IMR-90 (cell line): ENCODE data around the gene DDA1. TPM values are rescaled to one million over a fixed set of nuclear protein-coding genes. Genes with fewer than 3 reads are reported as not detected.

Experiments used
- ATAC-seq: fragments of 200-7000 bp; cut with Tn5 transposase; 2 replicates; pipeline ENCODE4 v1.9.1; 2020; ENCODE audit warnings: low read depth, mild to moderate bottlenecking, moderate library complexity
- BruUV-seq: library from RNA; stranded (reverse); fragments of 400-500 nt; replicated peaks from 2 replicates; lab custom pipeline; 2021; lab: Mats Ljungman, UMichigan
- CTCF ChIA-PET: fragments of 300-600 bp; formaldehyde crosslinking; extraction: SDS; loops from one replicate; lab custom pipeline; 2021; ENCODE audit warnings: antibody characterized with exemption; lab: Yijun Ruan, JAX
- POLR2A ChIA-PET: fragments of 300-600 bp; sonication (Branson Sonifier 250); formaldehyde crosslinking; loops from one replicate; lab custom pipeline; 2022; ENCODE audit warnings: antibody characterized with exemption; ENCODE audit not compliant: unreplicated experiment; lab: Charles Lee
- DNase-seq: peaks from one replicate; pipeline ENCODE4 v3.0.0; 2013
- H2AFZ ChIP-seq: replicated peaks from 2 replicates; pipeline ENCODE3; 2013; ENCODE audit warnings: low read length, mild to moderate bottlenecking; ENCODE audit not compliant: poor library complexity
- H2AK5ac ChIP-seq: 2 replicates; pipeline ENCODE4 v1.6.1; 2013; ENCODE audit warnings: low read depth, low read length, inconsistent platforms
- H2AK9ac ChIP-seq: replicated peaks from 2 replicates; pipeline ENCODE3; 2013; ENCODE audit warnings: mild to moderate bottlenecking, low read depth, low read length, moderate library complexity; ENCODE audit not compliant: poor library complexity
- H2BK120ac ChIP-seq: 2 replicates; pipeline ENCODE4 v1.6.1; 2013; ENCODE audit warnings: low read depth, low read length, inconsistent platforms
- H2BK15ac ChIP-seq: 3 replicates; pipeline ENCODE4 v1.6.1; 2013; ENCODE audit warnings: low read depth, low read length, inconsistent platforms
- H2BK20ac ChIP-seq: 2 replicates; pipeline ENCODE4 v1.6.1; 2013; ENCODE audit warnings: low read depth, mild to moderate bottlenecking, inconsistent platforms, low read length, moderate library complexity
- H2BK5ac ChIP-seq: 2 replicates; pipeline ENCODE4 v1.6.1; 2013; ENCODE audit warnings: mild to moderate bottlenecking, low read depth, low read length, inconsistent platforms; ENCODE audit not compliant: poor library complexity, severe bottlenecking
- H3K14ac ChIP-seq: replicated peaks from 2 replicates; pipeline ENCODE4 v1.6.1; 2013; ENCODE audit warnings: low read depth, low read length, inconsistent platforms
- H3K18ac ChIP-seq: 2 replicates; pipeline ENCODE4 v1.6.1; 2013; ENCODE audit warnings: low read depth, low read length, control low read depth
- H3K23ac ChIP-seq: 2 replicates; pipeline ENCODE4 v1.6.1; 2013; ENCODE audit warnings: low read depth, low read length, inconsistent platforms
- H3K27ac ChIP-seq: 2 replicates; pipeline ENCODE4 v1.5.1; 2013; ENCODE audit warnings: mild to moderate bottlenecking, control low read depth, low read length; ENCODE audit not compliant: insufficient read depth
- H3K27me3 ChIP-seq: 2 replicates; pipeline ENCODE4 v1.6.1; 2013; ENCODE audit warnings: low read length; ENCODE audit not compliant: control insufficient read depth, insufficient read depth
- H3K36me3 ChIP-seq: 2 replicates; pipeline ENCODE4 v1.6.1; 2013; ENCODE audit warnings: low read length, mixed read lengths; ENCODE audit not compliant: control insufficient read depth, insufficient read depth
- H3K4ac ChIP-seq: 2 replicates; pipeline ENCODE4 v1.6.1; 2013; ENCODE audit warnings: low read depth, low read length, inconsistent platforms
- H3K4me1 ChIP-seq: 2 replicates; pipeline ENCODE4 v1.6.1; 2013; ENCODE audit warnings: low read length, mixed read lengths; ENCODE audit not compliant: control insufficient read depth, insufficient read depth
- H3K4me2 ChIP-seq: 2 replicates; pipeline ENCODE4 v1.6.1; 2013; ENCODE audit warnings: low read depth, mild to moderate bottlenecking, control low read depth, low read length, moderate library complexity
- H3K4me3 ChIP-seq: 2 replicates; pipeline ENCODE4 v1.5.1; 2013; ENCODE audit warnings: low read depth, mild to moderate bottlenecking, control low read depth, low read length, moderate library complexity; ENCODE audit not compliant: insufficient read depth
- H3K56ac ChIP-seq: 2 replicates; pipeline ENCODE4 v1.6.1; 2013; ENCODE audit warnings: low read length, inconsistent platforms; ENCODE audit not compliant: insufficient read depth; ENCODE audit errors: extremely low read depth
- H3K79me1 ChIP-seq, 2 experiments: 2 replicates each; pipeline ENCODE4 v1.6.1; 2013; ENCODE audit warnings: low read length in 2 of 2, inconsistent platforms in 1 of 2, low read depth in 1 of 2
- H3K9ac ChIP-seq: 2 replicates; pipeline ENCODE4 v1.6.1; 2013; ENCODE audit warnings: low read depth, low read length, control low read depth
- H3K9me1 ChIP-seq: 2 replicates; pipeline ENCODE4 v1.6.1; 2013; ENCODE audit warnings: low read length, inconsistent platforms; ENCODE audit not compliant: insufficient read depth
- H3K9me3 ChIP-seq: 2 replicates; pipeline ENCODE4 v1.6.1; 2013; ENCODE audit warnings: low read length; ENCODE audit not compliant: control insufficient read depth, insufficient read depth
- H4K20me1 ChIP-seq: 2 replicates; pipeline ENCODE4 v1.6.1; 2013; ENCODE audit warnings: low read length, inconsistent platforms; ENCODE audit not compliant: insufficient read depth
- H4K5ac ChIP-seq: 2 replicates; pipeline ENCODE4 v1.6.1; 2013; ENCODE audit warnings: mild to moderate bottlenecking, low read depth, low read length, control low read depth
- H4K8ac ChIP-seq, 2 experiments: 2 replicates each; pipeline ENCODE4 v1.6.1; 2013; ENCODE audit warnings: low read depth in 2 of 2, low read length in 2 of 2, control low read depth in 1 of 2, inconsistent platforms in 1 of 2
- H4K91ac ChIP-seq: 2 replicates; pipeline ENCODE4 v1.6.1; 2013; ENCODE audit warnings: low read depth, low read length, inconsistent platforms; ENCODE audit not compliant: insufficient read depth
- BHLHE40 ChIP-seq: fragments of 150-350 bp; IDR thresholded peaks from 2 replicates; pipeline ENCODE4 v1.6.1; 2016; ENCODE audit warnings: mild to moderate bottlenecking, low read depth, low read length
- CHD1 ChIP-seq: IDR thresholded peaks from 2 replicates; pipeline ENCODE4 v1.6.1; 2012; ENCODE audit warnings: low read depth, low read length, improper control_type of control experiment
- CTCF ChIP-seq: conservative IDR thresholded peaks from 2 replicates; pipeline ENCODE4 v1.5.1; 2012; ENCODE audit warnings: mild to moderate bottlenecking, low read depth, low read length, improper control_type of control experiment
- ELK1 ChIP-seq: fragments of 150-350 bp; IDR thresholded peaks from 2 replicates; pipeline ENCODE4 v1.6.1; 2016; ENCODE audit warnings: low read depth, mild to moderate bottlenecking, low read length, moderate library complexity, borderline replicate concordance
- FOS ChIP-seq: fragments of 150-350 bp; IDR thresholded peaks from 2 replicates; pipeline ENCODE4 v1.6.1; 2016; ENCODE audit warnings: low read depth, low read length
- MAFK ChIP-seq: IDR thresholded peaks from 2 replicates; pipeline ENCODE4 v1.6.1; 2012; ENCODE audit warnings: low read depth, low read length, improper control_type of control experiment
- MAZ ChIP-seq: IDR thresholded peaks from 2 replicates; pipeline ENCODE4 v1.6.1; 2012; ENCODE audit warnings: low read depth, mild to moderate bottlenecking, low read length, improper control_type of control experiment, moderate library complexity, borderline replicate concordance
- MXI1 ChIP-seq: IDR thresholded peaks from 2 replicates; pipeline ENCODE4 v1.6.1; 2012; ENCODE audit warnings: low read depth, mild to moderate bottlenecking, low read length, moderate library complexity, borderline replicate concordance
- NFE2L2 ChIP-seq: fragments of 150-350 bp; IDR thresholded peaks from 2 replicates; pipeline ENCODE4 v1.6.1; 2016; ENCODE audit warnings: low read depth, mild to moderate bottlenecking, low read length
- POLR2A ChIP-seq: IDR thresholded peaks from 2 replicates; pipeline ENCODE4 v1.6.1; 2012; ENCODE audit warnings: mild to moderate bottlenecking, low read depth, low read length
- RAD21 ChIP-seq: IDR thresholded peaks from 2 replicates; pipeline ENCODE4 v1.6.1; 2012; ENCODE audit warnings: low read length, improper control_type of control experiment
- RCOR1 ChIP-seq: IDR thresholded peaks from 2 replicates; pipeline ENCODE4 v1.6.1; 2012; ENCODE audit warnings: mild to moderate bottlenecking, low read length, improper control_type of control experiment; ENCODE audit not compliant: insufficient replicate concordance
- RFX5 ChIP-seq: IDR thresholded peaks from 2 replicates; pipeline ENCODE4 v1.8.0; 2012; ENCODE audit warnings: low read depth, mild to moderate bottlenecking, low read length, moderate library complexity
- SMC3 ChIP-seq: fragments of 150-350 bp; IDR thresholded peaks from 2 replicates; pipeline ENCODE4 v1.6.1; 2016; ENCODE audit warnings: low read depth, mild to moderate bottlenecking, antibody characterized with exemption, low read length, moderate library complexity
- USF2 ChIP-seq: fragments of 150-350 bp; IDR thresholded peaks from 2 replicates; pipeline ENCODE4 v1.6.1; 2017; ENCODE audit warnings: mild to moderate bottlenecking, antibody characterized with exemption, low read length, low read depth
- WGBS, 2 experiments: methylation state at CpG; one replicate each; pipeline versions ENCODE4 v1.1.5 to v1.1.7; 2013; ENCODE audit warnings: missing lambda C conversion rate in 2 of 2; ENCODE audit not compliant: insufficient read length in 1 of 2; ENCODE audit errors: extremely low coverage in 2 of 2; 5-methylcytosine and 5-hydroxymethylcytosine counted together
- dilution Hi-C: fragments of 300-500 bp; cut with HindIII; formaldehyde crosslinking; loops from one replicate; pipeline ENCODE4 v1.14.3; 2018; ENCODE audit warnings: low sequenced_read_pairs; ENCODE audit not compliant: unreplicated experiment
- in situ Hi-C: fragments of 300-500 bp; cut with MboI; formaldehyde crosslinking; loops from 3 replicates; pipeline ENCODE4 v1.14.3; 2019; ENCODE audit warnings: low sequenced_read_pairs, inconsistent platforms, mixed read lengths
- intact Hi-C: fragments of 100-400 bp; cut with micrococcal nuclease; formaldehyde crosslinking; loops from 2 replicates; pipeline ENCODE4 v1.10.0; 2022
- polyA plus RNA-seq, 3 experiments: library from polyadenylated mRNA; depleted of rRNA; stranded (reverse); fragments of >200 nt; gene quantifications; 2 replicates each; pipeline ENCODE4 v1.2.3, GENCODE V29; 2012; ENCODE audit warnings: low replicate concordance in 1 of 3
- total RNA-seq: library from RNA; depleted of rRNA; stranded (reverse); fragments of >200 nt; gene quantifications from 2 replicates; pipeline ENCODE4 v1.2.3, GENCODE V29; 2012

Gene DDA1
- total and polyA plus RNA-seq, 2 of the 4 experiments (the other 2 are of a cell fraction): 33.7 to 87.2 TPM

GRCh38 chr19:17294051-17294891 lies 15.1 kb upstream of the DDA1 start:
- no TSS peak for BruUV-seq
- H3K4me2 ChIP-seq: no peak overlapping the region
- DNase-seq (no peak), ATAC-seq (no peak)
- peaks cover 4% of the 10 kb centered on the region for H3K9me1 ChIP-seq
- no peak overlapping the region for H3K14ac ChIP-seq
- H2BK5ac ChIP-seq: no peak overlapping the region
- H3K27me3 ChIP-seq: no peaks in the 10 kb centered on the region
- ChIA-PET POLR2A (no interaction called here), CTCF (no interaction called here)
- no peak overlapping the region for H3K56ac ChIP-seq
- H4K5ac ChIP-seq: no peak overlapping the region
- H2BK20ac ChIP-seq: no peak overlapping the region
- dilution Hi-C loops (no loop called here), in situ Hi-C loops (no loop called here), intact Hi-C loops (no loop called here)
- peak overlapping the region; percentile 23; the same call in 1 of the 2 replicates for H2AK5ac ChIP-seq
- peaks cover 0 to 24% of the 10 kb centered on the region in 2 experiments; a peak in 3 of 4 replicates for H3K79me1 ChIP-seq
- no peak overlapping the region for H3K4ac ChIP-seq
- peak overlapping the region; percentile 6 for H2AK9ac ChIP-seq
- peaks cover 11% of the 10 kb centered on the region for H3K36me3 ChIP-seq
- no peak overlapping the region for H2BK15ac ChIP-seq
- H2AFZ ChIP-seq: no peak overlapping the region
- H3K23ac ChIP-seq: no peak overlapping the region
- 0 out of 2 replicates have a peak, but pooled peaks cover 3% of the 10 kb centered on the region for H4K20me1 ChIP-seq
- H4K91ac ChIP-seq: no peak overlapping the region
- H3K18ac ChIP-seq: no peak overlapping the region
- peaks cover 4% of the 10 kb centered on the region for H3K9me3 ChIP-seq
- H3K4me1 ChIP-seq: peaks cover 2% of the 10 kb centered on the region; the same call in 1 of the 2 replicates
- H2BK120ac ChIP-seq: no peak overlapping the region
- no peak overlapping the region for H3K9ac ChIP-seq
- no peak overlapping the region for H3K27ac ChIP-seq
- whole genome bisulfite sequencing, 2 experiments: 78% methylated on average over 33 of the region's 48 CpGs; no CpG with 5 or more reads in 1 of the 2 experiments
- H3K4me3 ChIP-seq: no peak overlapping the region
- H4K8ac ChIP-seq: no peak overlapping the region
- TF ChIP-seq RFX5 (no peak), USF2 (no peak), MAFK (no peak), MXI1 (no peak), NFE2L2 (no peak), CHD1 (no peak), SMC3 (no peak), RCOR1 (no peak), POLR2A (no peak), BHLHE40 (no peak), FOS (no peak), CTCF (no peak), ELK1 (no peak), RAD21 (no peak), MAZ (no peak)
